Trophoblast cell (in vitro differentiated cells and primary cell): ENCODE results near the gene ARV1.

Experiments
- DNase-seq, 2 donors: peaks; one replicate each; pipeline ENCODE4 v3.0.0-alpha.2; 2016
- H2AFZ ChIP-seq: 2 replicates; pipeline ENCODE4 v1.6.1; 2013; ENCODE audit warnings: low read length, moderate library complexity, mild to moderate bottlenecking; ENCODE audit not compliant: insufficient read depth, poor library complexity
- H2AK5ac ChIP-seq: 2 replicates; pipeline ENCODE4 v1.6.1; 2013; ENCODE audit warnings: mild to moderate bottlenecking, low read length
- H2BK120ac ChIP-seq: 2 replicates; pipeline ENCODE4 v1.6.1; 2013; ENCODE audit warnings: low read length, mild to moderate bottlenecking, moderate library complexity; ENCODE audit not compliant: insufficient read depth, poor library complexity
- H2BK12ac ChIP-seq: 2 replicates; pipeline ENCODE4 v1.6.1; 2013; ENCODE audit warnings: mild to moderate bottlenecking, low read length, moderate library complexity
- H2BK5ac ChIP-seq: 2 replicates; pipeline ENCODE4 v1.6.1; 2013; ENCODE audit warnings: low read length, low read depth, moderate library complexity, mild to moderate bottlenecking; ENCODE audit not compliant: poor library complexity
- H3K14ac ChIP-seq: 2 replicates; pipeline ENCODE4 v1.6.1; 2013; ENCODE audit warnings: mild to moderate bottlenecking, low read length
- H3K18ac ChIP-seq: 2 replicates; pipeline ENCODE4 v1.6.1; 2013; ENCODE audit warnings: mild to moderate bottlenecking, low read length
- H3K23ac ChIP-seq: 2 replicates; pipeline ENCODE4 v1.6.1; 2013; ENCODE audit warnings: low read length
- H3K27ac ChIP-seq: 2 replicates; pipeline ENCODE4 v1.5.1; 2013; ENCODE audit warnings: low read depth, mild to moderate bottlenecking, inconsistent platforms, low read length, moderate library complexity
- H3K27me3 ChIP-seq: 2 replicates; pipeline ENCODE4 v1.6.1; 2013; ENCODE audit warnings: inconsistent platforms, mild to moderate bottlenecking, low read length, moderate library complexity; ENCODE audit not compliant: insufficient read depth
- H3K36me3 ChIP-seq, 2 experiments: 1 replicate in 1 of 2; 2 replicates in 1 of 2; pipeline ENCODE4 v1.6.1; 2013; ENCODE audit warnings: low read length in 2 of 2, mild to moderate bottlenecking in 2 of 2, moderate library complexity in 1 of 2; ENCODE audit not compliant: insufficient read depth in 2 of 2, control insufficient read depth in 1 of 2
- H3K4ac ChIP-seq: 2 replicates; pipeline ENCODE4 v1.6.1; 2013; ENCODE audit warnings: low read depth, mild to moderate bottlenecking, low read length, moderate library complexity
- H3K4me1 ChIP-seq, 2 experiments: 1 replicate in 1 of 2; 2 replicates in 1 of 2; pipeline ENCODE4 v1.6.1; 2013; ENCODE audit warnings: low read length in 2 of 2, mild to moderate bottlenecking in 2 of 2, moderate library complexity in 1 of 2; ENCODE audit not compliant: insufficient read depth in 2 of 2, control insufficient read depth in 1 of 2
- H3K4me2 ChIP-seq: 2 replicates; pipeline ENCODE4 v1.6.1; 2013; ENCODE audit warnings: inconsistent platforms, mild to moderate bottlenecking, low read length, moderate library complexity
- H3K4me3 ChIP-seq: 2 replicates; pipeline ENCODE4 v1.5.1; 2013; ENCODE audit warnings: mild to moderate bottlenecking, low read depth, low read length, inconsistent platforms
- H3K79me1 ChIP-seq: one replicate; pipeline ENCODE4 v1.6.1; 2013; ENCODE audit warnings: low read length
- H3K79me2 ChIP-seq: 2 replicates; pipeline ENCODE4 v1.6.1; 2013; ENCODE audit warnings: low read length, mild to moderate bottlenecking; ENCODE audit not compliant: control insufficient read depth, insufficient read depth, poor library complexity
- H3K9ac ChIP-seq: 2 replicates; pipeline ENCODE4 v1.6.1; 2013; ENCODE audit warnings: mild to moderate bottlenecking, low read length
- H3K9me3 ChIP-seq: 2 replicates; pipeline ENCODE4 v1.6.1; 2013; ENCODE audit warnings: low read depth, mild to moderate bottlenecking, control low read depth, inconsistent platforms, low read length; ENCODE audit not compliant: insufficient read depth
- H4K12ac ChIP-seq: 2 replicates; pipeline ENCODE4 v1.6.1; 2013; ENCODE audit warnings: low read depth, mild to moderate bottlenecking, low read length, moderate library complexity
- H4K8ac ChIP-seq: 2 replicates; pipeline ENCODE4 v1.6.1; 2013; ENCODE audit warnings: low read depth, mild to moderate bottlenecking, low read length, moderate library complexity
- H4K91ac ChIP-seq: one replicate; pipeline ENCODE4 v1.6.1; 2013; ENCODE audit warnings: low read depth, mild to moderate bottlenecking, low read length, moderate library complexity
- WGBS: extraction: QIAGEN DNeasy Blood & Tissue Kit; methylation state at CpG from one replicate; pipeline ENCODE4 v1.1.7; 2013; ENCODE audit warnings: missing lambda C conversion rate; ENCODE audit not compliant: insufficient read length, insufficient coverage; ENCODE audit errors: extremely low coverage; 5-methylcytosine and 5-hydroxymethylcytosine counted together

Gene ARV1

DNA sequence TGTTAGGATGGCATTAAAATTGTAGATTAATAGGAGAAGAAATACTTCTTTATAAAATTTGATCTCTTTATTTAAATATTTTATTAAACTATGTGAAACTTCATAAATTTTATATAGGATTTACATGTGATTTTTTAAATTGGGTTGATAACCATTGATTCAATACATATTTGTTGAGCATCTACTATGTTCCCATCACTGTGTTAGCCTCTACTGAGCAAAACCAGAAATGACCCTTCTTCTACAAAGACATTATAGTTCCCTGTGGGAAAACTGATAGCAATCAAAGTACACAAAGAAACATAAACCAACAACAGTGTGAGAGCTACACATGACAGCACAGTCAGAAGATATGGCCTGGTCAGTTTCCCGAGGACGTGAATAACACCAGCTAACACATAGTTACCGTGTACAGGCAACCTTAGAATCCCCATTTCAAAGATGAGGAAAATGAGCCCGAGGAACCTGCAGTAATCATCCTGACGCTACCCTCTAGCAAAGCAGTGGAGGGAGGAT, 12.5 kb upstream of the ARV1 start:
- no CpG with 5 or more reads among the region's 5 CpGs for WGBS

DNA sequence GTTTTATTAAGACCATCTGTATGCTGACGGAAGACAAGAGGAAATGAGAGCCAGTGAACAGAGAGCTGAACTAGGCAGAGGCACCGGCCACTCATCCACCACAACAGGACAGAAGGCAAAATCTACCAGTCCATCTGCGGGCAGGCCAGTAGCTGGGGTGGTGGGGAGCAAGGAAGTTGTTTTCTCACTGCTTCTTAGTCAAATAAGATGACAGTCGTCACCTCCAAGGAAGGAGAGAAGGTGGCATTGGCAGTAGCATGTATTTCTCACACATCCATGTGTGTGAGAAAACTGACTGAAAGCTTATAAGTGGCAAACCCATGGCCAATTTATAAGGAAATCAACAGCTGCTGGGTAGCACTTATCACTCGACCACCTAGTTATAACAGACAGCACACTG, 8.5 kb upstream of the ARV1 start:
- Histone ChIP-seq H2BK5ac (no peak overlapping the region), H2BK120ac (no peak overlapping the region), H3K27ac (no peak overlapping the region), H2AFZ (no peak overlapping the region), H3K4me3 (no peak overlapping the region), H3K27me3 (no peaks in the 10 kb centered on the region), H4K12ac (no peak overlapping the region), H3K18ac (no peak overlapping the region), H3K79me2 (no peaks in the 10 kb centered on the region), H4K8ac (no peak overlapping the region), H3K14ac (no peak overlapping the region), H3K23ac (no peak overlapping the region), H3K9ac (no peak overlapping the region), H3K4me2 (no peak overlapping the region), H2BK12ac (no peak overlapping the region), H3K36me3 (no peaks in the 10 kb centered on the region), H3K9me3 (no peaks in the 10 kb centered on the region), H3K4me1 (no peaks in the 10 kb centered on the region), H2AK5ac (no peak overlapping the region), H3K79me1 (no peaks in the 10 kb centered on the region), H4K91ac (no peak overlapping the region), H3K4ac (no peak overlapping the region)
- no CpG with 5 or more reads among the region's 5 CpGs for WGBS
- no peak for DNase-seq

More for the DNA sequence above, 12.5 kb upstream of the ARV1 start:
- H3K18ac ChIP-seq = no peak overlapping the region
- no peak overlapping the region for H4K91ac ChIP-seq
- no peaks in the 10 kb centered on the region for H3K27me3 ChIP-seq
- H3K9me3 ChIP-seq = no peaks in the 10 kb centered on the region
- H2AK5ac ChIP-seq = no peak overlapping the region
- no peak overlapping the region for H4K12ac ChIP-seq
- no peaks in the 10 kb centered on the region for H3K79me2 ChIP-seq
- H3K36me3 ChIP-seq = no peaks in the 10 kb centered on the region
- no peak overlapping the region for H4K8ac ChIP-seq
- H3K14ac ChIP-seq = no peak overlapping the region
- H2BK120ac ChIP-seq = no peak overlapping the region
- H2BK5ac ChIP-seq = no peak overlapping the region
- no peak for DNase-seq
- H3K4me1 ChIP-seq = no peaks in the 10 kb centered on the region
- H3K4me2 ChIP-seq = no peak overlapping the region
- no peak overlapping the region for H3K9ac ChIP-seq
- H2BK12ac ChIP-seq = no peak overlapping the region
- no peaks in the 10 kb centered on the region for H3K79me1 ChIP-seq
- H3K4me3 ChIP-seq = no peak overlapping the region
- no peak overlapping the region for H2AFZ ChIP-seq
- H3K23ac ChIP-seq = no peak overlapping the region
- H3K4ac ChIP-seq = no peak overlapping the region
- no peak overlapping the region for H3K27ac ChIP-seq

DNA sequence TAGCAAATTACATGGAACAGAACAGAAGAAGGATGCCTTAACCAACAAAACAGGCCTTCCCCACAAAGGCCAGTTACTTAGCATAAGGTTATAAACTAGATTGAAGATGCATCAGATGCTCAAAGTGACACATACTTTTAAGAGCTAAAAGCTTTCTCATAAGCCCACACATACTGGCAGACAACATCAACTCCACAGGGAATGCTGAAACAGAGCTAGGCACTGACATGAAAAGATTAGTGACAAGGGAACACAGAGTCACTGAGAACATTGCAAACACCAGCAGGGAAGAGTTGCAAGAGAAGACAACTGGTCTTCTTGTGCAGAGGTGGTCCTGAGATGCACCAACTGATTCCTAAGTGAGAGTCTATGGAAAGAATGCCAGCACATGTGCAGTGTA, 7.1 kb upstream of the ARV1 start:
- Histone ChIP-seq H3K18ac (no peak overlapping the region), H2AFZ (no peak overlapping the region), H3K79me1 (no peaks in the 10 kb centered on the region)

DNA sequence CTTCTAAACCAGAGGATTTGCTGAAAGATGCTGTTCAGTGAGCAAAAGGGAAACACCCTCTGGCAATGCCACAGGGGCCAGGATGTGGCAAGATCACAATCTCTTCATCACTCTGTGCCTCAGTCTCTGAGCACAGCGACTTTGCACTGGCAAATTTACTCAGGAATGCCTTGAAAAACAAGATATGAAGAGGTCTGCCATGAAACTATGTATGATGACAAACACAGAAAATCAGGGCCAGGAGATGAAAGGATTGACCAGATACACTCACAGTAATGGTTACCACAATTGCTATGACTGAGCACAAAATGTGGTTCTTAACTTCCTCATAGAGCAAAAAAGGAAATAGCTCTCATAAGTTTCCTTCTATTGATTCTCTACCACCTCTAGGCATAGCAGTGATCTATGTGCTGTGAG, 6.0 kb upstream of the ARV1 start:
- Histone ChIP-seq H3K23ac (no peak overlapping the region), H2AFZ (no peak overlapping the region), H3K4me3 (no peak overlapping the region), H2AK5ac (no peak overlapping the region), H3K4ac (no peak overlapping the region), H4K91ac (no peak overlapping the region), H4K12ac (no peak overlapping the region), H3K36me3 (no peaks in the 10 kb centered on the region), H3K9ac (no peak overlapping the region), H3K18ac (no peak overlapping the region), H3K27ac (no peak overlapping the region), H3K79me2 (no peaks in the 10 kb centered on the region), H3K4me1 (no peaks in the 10 kb centered on the region), H2BK120ac (no peak overlapping the region), H3K27me3 (no peaks in the 10 kb centered on the region), H3K14ac (no peak overlapping the region), H3K79me1 (no peaks in the 10 kb centered on the region), H2BK12ac (no peak overlapping the region), H4K8ac (no peak overlapping the region), H3K9me3 (no peaks in the 10 kb centered on the region), H3K4me2 (no peak overlapping the region), H2BK5ac (no peak overlapping the region)
- peak; percentile 72 to 89 for DNase-seq
- WGBS = no CpG with 5 or more reads among the region's 1 CpG

More for the DNA sequence above, 7.1 kb upstream of the ARV1 start:
- Histone ChIP-seq H3K36me3 (no peaks in the 10 kb centered on the region), H4K91ac (no peak overlapping the region), H3K27me3 (no peaks in the 10 kb centered on the region), H2AK5ac (no peak overlapping the region), H3K9me3 (no peaks in the 10 kb centered on the region), H3K4me3 (no peak overlapping the region), H3K4ac (no peak overlapping the region), H2BK12ac (no peak overlapping the region), H3K14ac (no peak overlapping the region), H4K8ac (no peak overlapping the region), H3K4me1 (no peaks in the 10 kb centered on the region), H3K9ac (no peak overlapping the region), H3K4me2 (no peak overlapping the region), H4K12ac (no peak overlapping the region), H2BK120ac (no peak overlapping the region), H3K23ac (peak overlapping the region; percentile 27), H3K27ac (no peak overlapping the region), H2BK5ac (no peak overlapping the region), H3K79me2 (no peaks in the 10 kb centered on the region)
- no peak for DNase-seq
